DND-41 (cell line): ENCODE data around the gene SNX18.

Experiments
- ATAC-seq: fragments of 200-7000 bp; cut with Tn5 transposase; 3 replicates; pipeline ENCODE4 v1.9.1; 2021; ENCODE audit warnings: low read depth; ENCODE audit not compliant: insufficient read depth
- DNase-seq: peaks from one replicate; pipeline ENCODE4 v3.0.0-alpha.2; 2020
- H2AFZ ChIP-seq: 2 replicates; pipeline ENCODE4 v1.6.0; 2012; ENCODE audit warnings: low read depth, low read length
- H3K27ac ChIP-seq: 2 replicates; pipeline ENCODE4 v1.5.1; 2012; ENCODE audit warnings: low read length, inconsistent platforms
- H3K27me3 ChIP-seq: fragments of 200-600 bp; sonication (generic); 2 replicates; pipeline ENCODE4 v1.6.0; 2012; ENCODE audit warnings: low read length, mild to moderate bottlenecking, inconsistent platforms; ENCODE audit not compliant: insufficient read depth, poor library complexity
- H3K36me3 ChIP-seq: 2 replicates; pipeline ENCODE4 v1.5.1; 2012; ENCODE audit warnings: low read length, inconsistent platforms; ENCODE audit not compliant: insufficient read depth
- H3K4me1 ChIP-seq: 2 replicates; pipeline ENCODE4 v1.5.1; 2012; ENCODE audit warnings: mild to moderate bottlenecking, low read length; ENCODE audit not compliant: insufficient read depth
- H3K4me2 ChIP-seq: 2 replicates; pipeline ENCODE4 v1.6.0; 2012; ENCODE audit warnings: mild to moderate bottlenecking, moderate library complexity, low read length, inconsistent platforms; ENCODE audit not compliant: insufficient read depth
- H3K4me3 ChIP-seq, 2 experiments: fragments of 200-600 bp in 1 of 2; shearing (Covaris generic) in 1 of 2; 2 replicates each; pipeline ENCODE4 v1.5.1; 2012 to 2016; ENCODE audit warnings: inconsistent platforms in 2 of 2, low read length in 2 of 2, mild to moderate bottlenecking in 2 of 2, low read depth in 1 of 2, moderate library complexity in 1 of 2
- H3K79me2 ChIP-seq: 2 replicates; pipeline ENCODE4 v1.6.0; 2012; ENCODE audit warnings: low read length, inconsistent platforms; ENCODE audit not compliant: insufficient read depth
- H3K9ac ChIP-seq: 2 replicates; pipeline ENCODE4 v1.6.0; 2012; ENCODE audit warnings: low read depth, mild to moderate bottlenecking, inconsistent platforms, low read length, moderate library complexity
- H3K9me3 ChIP-seq: 2 replicates; pipeline ENCODE4 v1.5.1; 2012; ENCODE audit warnings: low read length, moderate library complexity, mild to moderate bottlenecking, inconsistent platforms; ENCODE audit not compliant: insufficient read depth, severe bottlenecking
- H4K20me1 ChIP-seq: 2 replicates; pipeline ENCODE4 v1.6.0; 2012; ENCODE audit warnings: low read length; ENCODE audit not compliant: insufficient read depth
- CTCF ChIP-seq: IDR thresholded peaks from 2 replicates; pipeline ENCODE4 v1.5.1; 2012; ENCODE audit warnings: borderline replicate concordance, low read length, moderate library complexity, mild to moderate bottlenecking; ENCODE audit not compliant: poor library complexity, severe bottlenecking; ENCODE audit errors: extremely low read depth
- EZH2 ChIP-seq: IDR thresholded peaks from 3 replicates; pipeline ENCODE4 v1.6.1; 2012; ENCODE audit warnings: borderline replicate concordance, low read depth, mild to moderate bottlenecking, moderate library complexity, low read length, inconsistent platforms; ENCODE audit not compliant: severe bottlenecking

SNX18 gene

GRCh38 chr5:54517512-54518145 lies at the start of gene SNX18:
Gene SNX18, plus strand, starts transcription at chr5:54517759. Its CDS starts 194 bp downstream, at chr5:54517953.
- H3K27ac ChIP-seq = peak within 1 kb of the TSS; percentile 75
- TF ChIP-seq CTCF (peak; percentile 86), EZH2 (no peak)

GRCh38 chr5:54469622-54470021 lies 47.9 kb upstream of the SNX18 start:
- DNase-seq = no peak
- TF ChIP-seq EZH2 = no peak
- no peak for TF ChIP-seq CTCF
- no peaks in the 10 kb centered on the region for H3K36me3 ChIP-seq
- no peaks in the 10 kb centered on the region for H3K27me3 ChIP-seq
- no peaks in the 10 kb centered on the region for H4K20me1 ChIP-seq
- no peaks in the 10 kb centered on the region for H3K9me3 ChIP-seq
- 0 out of 2 replicates have a peak overlapping the region, but pooled peaks have one; percentile 7 for H3K4me2 ChIP-seq
- no peak overlapping the region for H3K27ac ChIP-seq
- no peak for ATAC-seq
- no peaks in the 10 kb centered on the region for H3K4me1 ChIP-seq
- no peak overlapping the region; the same call in 1 of the 2 replicates for H2AFZ ChIP-seq
- no peaks in the 10 kb centered on the region for H3K79me2 ChIP-seq
- no peak overlapping the region for H3K9ac ChIP-seq
- H3K4me3 ChIP-seq = no peak overlapping the region

More at GRCh38 chr5:54517512-54518145, at the start of gene SNX18:
- no peaks in the 10 kb centered on the region for H3K27me3 ChIP-seq
- peak within 1 kb of the TSS; percentile 93 for H3K4me2 ChIP-seq
- H4K20me1 ChIP-seq = peaks cover 15% of the 10 kb centered on the region; the same call in 1 of the 2 replicates
- H3K36me3 ChIP-seq = peaks cover 10% of the 10 kb centered on the region; the same call in 1 of the 2 replicates
- H3K4me1 ChIP-seq = peaks cover 48% of the 10 kb centered on the region
- ATAC-seq (peak; percentile 89), DNase-seq (peak; percentile 90)
- peaks cover 28% of the 10 kb centered on the region for H3K79me2 ChIP-seq
- peak within 1 kb of the TSS; percentile 56 to 88; a peak in 3 of 4 replicates for H3K4me3 ChIP-seq
- H3K9me3 ChIP-seq = no peaks in the 10 kb centered on the region
- peak within 1 kb of the TSS; percentile 88 for H3K9ac ChIP-seq
- peak within 1 kb of the TSS; percentile 86 for H2AFZ ChIP-seq

GRCh38 chr5:54470128-54470527 lies 47.4 kb upstream of the SNX18 start:
- H3K4me3 ChIP-seq = no peak overlapping the region
- H3K36me3 ChIP-seq = no peaks in the 10 kb centered on the region
- TF ChIP-seq EZH2 (no peak), CTCF (no peak)
- H3K27ac ChIP-seq = no peak overlapping the region
- H3K4me2 ChIP-seq = no peak overlapping the region
- no peak for ATAC-seq
- H2AFZ ChIP-seq = no peak overlapping the region
- H3K79me2 ChIP-seq = no peaks in the 10 kb centered on the region
- no peaks in the 10 kb centered on the region for H3K27me3 ChIP-seq
- no peaks in the 10 kb centered on the region for H3K4me1 ChIP-seq
- H3K9ac ChIP-seq = no peak overlapping the region
- DNase-seq = no peak
- no peaks in the 10 kb centered on the region for H4K20me1 ChIP-seq
- no peaks in the 10 kb centered on the region for H3K9me3 ChIP-seq
